D721Med (cell line): ENCODE data around the gene DNAL4.

ENCODE experiments used
- DNase-seq: peaks from one replicate; pipeline ENCODE4 v3.0.0; 2011; ENCODE audit warnings: low spot score; ENCODE audit not compliant: insufficient read length
- FAIRE-seq: peaks from 2 replicates; lab custom pipeline; 2011; peaks lifted over from hg19 to GRCh38; lab: Jason Lieb, UNC
- TF ChIP-seq, protein P1 (sequence below): IDR thresholded peaks from 2 replicates; pipeline ENCODE4 v1.5.1; 2012; ENCODE audit warnings: mild to moderate bottlenecking, control low read depth; ENCODE audit not compliant: insufficient read depth; ENCODE audit errors: missing control alignments

DNAL4 gene, protein sequence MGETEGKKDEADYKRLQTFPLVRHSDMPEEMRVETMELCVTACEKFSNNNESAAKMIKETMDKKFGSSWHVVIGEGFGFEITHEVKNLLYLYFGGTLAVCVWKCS

DNA sequence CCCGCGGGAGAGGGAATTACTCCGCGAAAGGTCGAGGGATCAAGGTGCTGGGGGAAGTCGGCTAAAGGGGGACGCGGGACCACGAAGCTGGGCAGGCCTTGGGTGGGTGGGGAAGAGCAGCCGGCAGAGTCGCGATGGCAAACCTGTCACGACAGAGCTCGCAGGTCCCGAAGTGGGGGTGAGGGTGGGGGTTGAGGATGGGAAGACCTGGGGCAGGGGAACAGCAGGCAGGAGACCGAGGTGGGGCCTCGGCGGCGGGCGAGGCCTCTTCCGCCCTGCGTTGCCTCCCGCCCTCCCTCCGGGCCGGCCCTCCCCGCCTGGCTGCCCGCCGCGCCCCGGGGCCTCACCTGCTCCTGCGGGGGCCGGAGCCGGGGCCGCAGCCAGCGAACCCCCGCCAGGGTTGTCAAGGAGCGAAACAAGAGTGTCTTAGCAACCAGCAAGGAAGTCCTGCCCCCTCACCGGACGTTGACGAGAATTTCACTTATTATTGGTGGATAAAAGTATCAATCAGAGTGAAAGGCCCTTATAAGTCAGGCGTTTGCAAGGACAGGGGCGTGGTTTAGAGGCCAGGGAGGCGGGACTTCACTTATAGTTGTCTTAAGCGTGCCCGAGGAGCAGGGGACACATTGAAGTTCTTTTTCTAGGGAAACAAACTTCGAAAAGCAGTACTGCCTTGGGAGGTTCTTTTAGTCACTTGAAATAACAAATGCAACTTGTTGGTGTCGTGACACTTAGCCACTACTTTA is at the start of gene DNAL4:
Gene DNAL4, minus strand, starts transcription at position 423 of the 746 bp plus-strand sequence. CDS start 11,412 bp downstream, outside the sequence.
- TF ChIP-seq, protein P1, sequence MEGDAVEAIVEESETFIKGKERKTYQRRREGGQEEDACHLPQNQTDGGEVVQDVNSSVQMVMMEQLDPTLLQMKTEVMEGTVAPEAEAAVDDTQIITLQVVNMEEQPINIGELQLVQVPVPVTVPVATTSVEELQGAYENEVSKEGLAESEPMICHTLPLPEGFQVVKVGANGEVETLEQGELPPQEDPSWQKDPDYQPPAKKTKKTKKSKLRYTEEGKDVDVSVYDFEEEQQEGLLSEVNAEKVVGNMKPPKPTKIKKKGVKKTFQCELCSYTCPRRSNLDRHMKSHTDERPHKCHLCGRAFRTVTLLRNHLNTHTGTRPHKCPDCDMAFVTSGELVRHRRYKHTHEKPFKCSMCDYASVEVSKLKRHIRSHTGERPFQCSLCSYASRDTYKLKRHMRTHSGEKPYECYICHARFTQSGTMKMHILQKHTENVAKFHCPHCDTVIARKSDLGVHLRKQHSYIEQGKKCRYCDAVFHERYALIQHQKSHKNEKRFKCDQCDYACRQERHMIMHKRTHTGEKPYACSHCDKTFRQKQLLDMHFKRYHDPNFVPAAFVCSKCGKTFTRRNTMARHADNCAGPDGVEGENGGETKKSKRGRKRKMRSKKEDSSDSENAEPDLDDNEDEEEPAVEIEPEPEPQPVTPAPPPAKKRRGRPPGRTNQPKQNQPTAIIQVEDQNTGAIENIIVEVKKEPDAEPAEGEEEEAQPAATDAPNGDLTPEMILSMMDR = no peak
- FAIRE-seq (no peak), DNase-seq (peak; percentile 50)

DNA sequence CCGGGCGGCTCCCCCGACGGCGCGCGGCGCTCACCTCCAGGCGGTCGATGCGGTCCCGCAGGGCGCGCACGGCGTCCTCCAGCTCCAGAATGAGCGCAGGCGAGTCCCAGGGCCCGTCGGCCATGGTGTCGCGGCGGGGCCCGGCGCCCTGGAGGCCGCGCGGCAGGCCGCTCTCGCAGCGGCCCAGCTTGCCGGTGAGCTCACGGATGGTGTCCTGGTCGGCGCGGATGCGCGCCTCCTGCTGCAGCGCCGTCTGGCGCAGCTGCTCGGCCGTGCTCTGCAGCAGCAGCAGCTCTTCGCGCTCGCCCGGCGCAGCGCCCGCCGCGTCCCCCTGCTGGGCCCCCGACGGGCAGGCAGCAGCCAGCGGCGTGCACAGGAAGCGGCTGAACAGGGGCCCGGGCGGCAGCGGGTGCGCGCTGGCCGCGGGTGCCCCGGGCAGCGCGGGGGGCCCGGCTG is 49.3 kb upstream of the DNAL4 start:
- FAIRE-seq (no peak), DNase-seq (peak; percentile 42)
- TF ChIP-seq, protein P1 = peak; percentile 11

DNA sequence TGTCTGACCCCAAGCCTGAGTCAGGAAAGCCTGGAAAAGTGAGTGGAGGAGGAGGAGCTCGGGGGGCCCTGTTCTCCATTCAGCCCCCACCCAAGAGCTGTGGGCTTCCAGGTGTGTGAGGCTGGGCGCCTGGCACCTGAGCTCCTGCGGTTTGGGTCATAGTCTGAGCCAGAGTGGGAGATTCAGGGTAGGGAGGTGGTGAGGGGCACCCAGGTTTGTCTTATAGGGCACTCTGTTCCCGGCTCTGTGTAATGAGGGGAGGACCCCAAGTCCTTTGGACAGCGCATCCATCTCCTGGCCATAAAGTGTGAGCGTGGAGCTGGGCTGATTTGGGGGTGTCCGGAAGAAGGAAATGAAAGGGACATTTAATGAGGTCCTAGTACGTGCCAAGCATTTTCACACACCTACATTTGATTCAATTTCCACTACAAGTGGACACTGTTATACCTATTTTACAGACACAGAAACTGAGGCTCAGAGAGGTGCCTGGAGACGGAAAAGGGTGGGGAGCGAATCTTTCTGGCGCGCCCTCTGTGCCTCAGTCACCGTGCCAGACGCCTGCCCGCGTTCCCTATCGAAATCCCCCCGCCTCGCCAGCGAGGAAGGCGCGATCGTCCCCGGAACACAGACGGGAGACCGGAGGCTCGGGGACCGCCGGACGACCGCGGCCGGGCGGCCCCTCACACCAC is 48.7 kb upstream of the DNAL4 start:
- DNase-seq (no peak), FAIRE-seq (no peak)
- TF ChIP-seq, protein P1 = no peak

DNA sequence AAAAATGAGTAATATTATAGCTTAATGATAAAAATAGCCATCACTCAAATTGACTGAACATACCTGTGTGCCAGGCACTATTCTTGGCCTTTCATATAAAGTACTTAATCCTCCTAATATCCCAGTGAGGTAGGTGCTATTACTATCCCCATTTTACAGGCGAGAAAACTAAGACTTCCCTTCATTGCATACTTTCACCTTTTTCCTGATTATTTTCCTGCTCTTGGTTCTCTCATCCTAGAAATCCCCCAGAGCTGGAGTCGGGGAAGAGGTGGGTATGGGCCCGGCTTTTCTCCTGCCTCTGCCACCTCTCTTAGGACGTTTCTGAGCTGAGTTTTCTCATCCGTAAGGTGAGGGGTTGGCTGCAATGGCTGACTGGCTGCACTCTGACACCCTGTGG is 47.7 kb upstream of the DNAL4 start:
- TF ChIP-seq, protein P1 = no peak
- FAIRE-seq = no peak
- no peak for DNase-seq

DNA sequence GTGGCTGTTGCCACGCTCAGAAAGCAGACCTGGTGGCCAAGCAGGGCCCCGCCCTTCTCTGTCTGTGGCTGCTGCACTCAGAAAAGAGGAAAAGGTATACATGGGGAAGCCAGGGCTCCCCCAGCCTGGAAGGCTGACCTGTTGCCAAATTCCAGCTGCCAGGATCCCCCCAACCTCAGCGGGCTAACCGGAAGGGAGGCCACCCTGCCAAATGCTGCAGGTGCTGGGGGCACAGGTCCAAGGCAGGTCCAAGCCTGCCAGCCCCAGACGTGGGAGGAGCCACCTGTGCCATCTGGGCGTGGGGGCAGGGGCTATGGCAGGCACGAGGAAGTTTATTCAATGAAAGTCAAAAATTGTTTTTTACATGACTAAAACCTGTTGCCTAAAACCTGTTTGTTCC is 47.3 kb upstream of the DNAL4 start:
- FAIRE-seq (no peak), DNase-seq (no peak)
- TF ChIP-seq, protein P1 = no peak

DNA sequence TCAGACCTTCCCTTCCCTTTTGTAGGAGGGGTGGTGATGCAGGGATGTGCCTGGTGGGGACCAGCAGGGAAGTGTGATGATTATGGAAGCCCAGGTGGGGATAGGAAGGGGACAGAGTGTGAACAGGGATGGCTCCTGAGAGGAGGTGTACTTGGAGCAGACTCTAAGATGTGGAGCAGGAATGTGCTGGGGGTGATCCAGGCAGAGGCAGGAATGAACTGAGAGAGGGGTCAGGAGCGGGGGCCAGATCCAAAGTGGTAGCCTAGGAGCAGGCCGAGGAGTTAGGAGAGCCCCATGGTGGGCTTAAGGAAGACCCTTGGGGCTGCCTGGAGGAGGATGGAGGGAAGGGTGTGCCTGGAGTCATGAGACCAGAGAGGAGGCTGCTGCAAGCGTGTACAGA is 46.2 kb upstream of the DNAL4 start:
- FAIRE-seq = no peak

More for the DNA sequence above, 46.2 kb upstream of the DNAL4 start:
- DNase-seq = no peak
- TF ChIP-seq, protein P1 = no peak
